GM19438 (cell line): Measurements from ENCODE around the gene KRTAP7-1.

Experiments used
- ATAC-seq: cut with Tn5 transposase; IDR thresholded peaks from one replicate; pipeline ENCODE4 v1.9.1; 2021; ENCODE audit warnings: low read depth; ENCODE audit not compliant: unreplicated experiment

The KRTAP7-1 gene

GRCh38 chr21:30829659-30830058, at the start of gene KRTAP7-1:
Gene KRTAP7-1 (minus strand): TSS chr21:30829759. CDS start chr21:30829698, 61 bp downstream.
- no peak for ATAC-seq

- no peak for ATAC-seq
These were observed 45.0 kb upstream of the KRTAP7-1 start for GRCh38 chr21:30874526-30874925.

- ATAC-seq: no peak
These were observed 18.3 kb upstream of the KRTAP7-1 start for GRCh38 chr21:30847627-30848500.

GRCh38 chr21:30842990-30843389, 13.4 kb upstream of the KRTAP7-1 start:
- no peak for ATAC-seq

- no peak for ATAC-seq
These were observed 9.7 kb upstream of the KRTAP7-1 start for GRCh38 chr21:30839304-30839703.

- no peak for ATAC-seq
These were observed 9.0 kb upstream of the KRTAP7-1 start for GRCh38 chr21:30838536-30838935.

- ATAC-seq: no peak
These were observed 1.7 kb upstream of the KRTAP7-1 start for GRCh38 chr21:30831194-30831765.

GRCh38 chr21:30818837-30819610, 10.5 kb downstream of the KRTAP7-1 start:
- ATAC-seq: no peak

- ATAC-seq: no peak
These were observed 16.4 kb downstream of the KRTAP7-1 start, which contains the start of gene KRTAP8-1 for GRCh38 chr21:30813174-30813573. Gene KRTAP8-1 (minus strand): TSS chr21:30813274. CDS start chr21:30813220, 54 bp downstream.

GRCh38 chr21:30800605-30801004, 29.0 kb downstream of the KRTAP7-1 start:
- ATAC-seq: no peak

GRCh38 chr21:30793581-30794314, 35.8 kb downstream of the KRTAP7-1 start:
- no peak for ATAC-seq

- no peak for ATAC-seq
These were observed 50.3 kb downstream of the KRTAP7-1 start for GRCh38 chr21:30779249-30779648.
